ENCODE results near the gene SFRP5. TPM values are rescaled to one million over a fixed set of nuclear protein-coding genes. Genes with fewer than 3 reads are reported as not detected.

Gene SFRP5
- total and polyA plus RNA-seq, 2 of the 4 experiments (the other 2 are of a cell fraction) = not detected

Other genes with a start within 250 kb of the SFRP5 start
- gene ANKRD2, start 199.2 kb downstream of the SFRP5 start, total RNA-seq (2012; rRNA removed) = 0.28 and 0.36 TPM in 2 replicates
- gene ANKRD2, start 199.2 kb downstream of the SFRP5 start, polyA plus RNA-seq (2012; rRNA removed) = 0.40 and 0.65 TPM in 2 replicates
- gene HOGA1, start 187.6 kb downstream of the SFRP5 start, total RNA-seq (2012; rRNA removed) = 0.36 and 0.56 TPM in 2 replicates
- gene HOGA1, start 187.6 kb downstream of the SFRP5 start, polyA plus RNA-seq (2012; rRNA removed) = 0.41 and 0.42 TPM in 2 replicates
- gene C10orf62, start 182.3 kb downstream of the SFRP5 start, total RNA-seq (2012; rRNA removed) = not detected in 2 replicates
- not detected in 2 replicates for gene C10orf62, start 182.3 kb downstream of the SFRP5 start, polyA plus RNA-seq (2012; rRNA removed)
- 3.2 and 3.3 TPM in 2 replicates for gene MORN4, start 138.5 kb downstream of the SFRP5 start, total RNA-seq (2012; rRNA removed)
- 8.4 and 10.1 TPM in 2 replicates for gene MORN4, start 138.5 kb downstream of the SFRP5 start, polyA plus RNA-seq (2012; rRNA removed)
- 15.6 and 15.8 TPM in 2 replicates for gene PI4K2A, start 131.3 kb downstream of the SFRP5 start, total RNA-seq (2012; rRNA removed)
- 25.3 and 27.3 TPM in 2 replicates for gene PI4K2A, start 131.3 kb downstream of the SFRP5 start, polyA plus RNA-seq (2012; rRNA removed)
- 26.7 and 30.8 TPM in 2 replicates for gene AVPI1, start 84.8 kb downstream of the SFRP5 start, total RNA-seq (2012; rRNA removed)
- 29.8 and 33.6 TPM in 2 replicates for gene AVPI1, start 84.8 kb downstream of the SFRP5 start, polyA plus RNA-seq (2012; rRNA removed)
- 12.0 and 15.6 TPM in 2 replicates for gene MARVELD1, start 58.3 kb downstream of the SFRP5 start, total RNA-seq (2012; rRNA removed)
- 61.1 and 68.1 TPM in 2 replicates for gene MARVELD1, start 58.3 kb downstream of the SFRP5 start, polyA plus RNA-seq (2012; rRNA removed)
- 12.8 and 13.1 TPM in 2 replicates for gene ZFYVE27, start 34.9 kb downstream of the SFRP5 start, total RNA-seq (2012; rRNA removed)
- 18.7 and 22.2 TPM in 2 replicates for gene ZFYVE27, start 34.9 kb downstream of the SFRP5 start, polyA plus RNA-seq (2012; rRNA removed)
- gene GOLGA7B, start 77.8 kb upstream of the SFRP5 start, total RNA-seq (2012; rRNA removed) = not detected in 2 replicates
- not detected in 2 replicates for gene GOLGA7B, start 77.8 kb upstream of the SFRP5 start, polyA plus RNA-seq (2012; rRNA removed)

All from IMR-90 (cell line).